Panc1 (cell line): ENCODE measurements around the gene FOXF2. TPM values are rescaled to one million over a fixed set of nuclear protein-coding genes. Genes with fewer than 3 reads are reported as not detected.

ENCODE experiments used
- ATAC-seq: fragments of 200-7000 bp; cut with Tn5 transposase; 2 replicates; pipeline ENCODE4 v1.9.1; 2020; ENCODE audit warnings: mild to moderate bottlenecking, moderate library complexity
- BruUV-seq: library from RNA; stranded (reverse); fragments of 400-500 nt; replicated peaks from 2 replicates; lab custom pipeline; 2021; lab: Mats Ljungman, UMichigan
- CTCF ChIA-PET: fragments of 300-600 bp; sonication (Branson Sonifier 250); formaldehyde crosslinking; loops from one replicate; lab custom pipeline; 2022; ENCODE audit warnings: antibody characterized with exemption; lab: Charles Lee
- POLR2A ChIA-PET: fragments of 300-600 bp; sonication (Branson Sonifier 250); formaldehyde crosslinking; loops from one replicate; lab custom pipeline; 2022; ENCODE audit warnings: antibody characterized with exemption; lab: Charles Lee
- DNase-seq: peaks from one replicate; pipeline ENCODE4 v3.0.0-alpha.2; 2010; ENCODE audit warnings: low read depth, low spot score
- H3K27ac ChIP-seq: 2 replicates; pipeline ENCODE4 v1.5.1; 2011; ENCODE audit warnings: mild to moderate bottlenecking, low read length, inconsistent platforms
- H3K27me3 ChIP-seq: fragments of 200-500 bp; sonication (Bioruptor generic); 2 replicates; pipeline ENCODE4 v1.6.0; 2014; ENCODE audit warnings: low read length, inconsistent platforms; ENCODE audit not compliant: control insufficient read depth, insufficient read depth
- H3K36me3 ChIP-seq: fragments of 200-500 bp; sonication (Bioruptor generic); 2 replicates; pipeline ENCODE4 v1.5.1; 2014; ENCODE audit warnings: inconsistent platforms, mild to moderate bottlenecking, low read length, moderate library complexity; ENCODE audit not compliant: control insufficient read depth, insufficient read depth
- H3K4me1 ChIP-seq: 2 replicates; pipeline ENCODE4 v1.5.1; 2011; ENCODE audit warnings: inconsistent platforms, mild to moderate bottlenecking, low read length, moderate library complexity; ENCODE audit not compliant: control insufficient read depth, insufficient read depth
- H3K4me3 ChIP-seq, 2 experiments: 2 replicates each; pipeline ENCODE4 v1.5.1; 2011 to 2012; ENCODE audit warnings: low read depth in 2 of 2, low read length in 2 of 2, mild to moderate bottlenecking in 2 of 2, inconsistent platforms in 1 of 2, moderate library complexity in 1 of 2
- H3K9me3 ChIP-seq: fragments of 200-500 bp; sonication (Bioruptor generic); 2 replicates; pipeline ENCODE4 v1.5.1; 2014; ENCODE audit warnings: low read depth, mild to moderate bottlenecking, inconsistent platforms, low read length, moderate library complexity; ENCODE audit not compliant: control insufficient read depth, insufficient read depth
- POLR2AphosphoS5 ChIP-seq: IDR thresholded peaks from 2 replicates; pipeline ENCODE4 v1.6.1; 2012; ENCODE audit warnings: mild to moderate bottlenecking, low read depth, low read length, moderate library complexity
- REST ChIP-seq, 2 experiments: IDR thresholded peaks; 2 replicates each; pipeline ENCODE4 v1.6.1; 2011 to 2012; ENCODE audit warnings: low read depth in 2 of 2, control low read depth in 1 of 2, low read length in 1 of 2, mild to moderate bottlenecking in 1 of 2, moderate library complexity in 1 of 2; ENCODE audit not compliant: insufficient read depth in 1 of 2
- SIN3A ChIP-seq: IDR thresholded peaks from 2 replicates; pipeline ENCODE4 v1.6.1; 2012; ENCODE audit warnings: low read depth, mild to moderate bottlenecking, low read length, moderate library complexity, borderline replicate concordance; ENCODE audit not compliant: insufficient read depth
- TCF7L2 ChIP-seq: IDR thresholded peaks from 2 replicates; pipeline ENCODE4 v1.6.1; 2011; ENCODE audit warnings: mild to moderate bottlenecking, low read depth, low read length, inconsistent platforms
- in situ Hi-C: cut with HindIII; loops from 2 replicates; pipeline ENCODE4 v1.10.0; 2016; ENCODE audit warnings: low sequenced_read_pairs, low pct_unique_long_range_greater_than_20kb
- intact Hi-C: fragments of 100-400 bp; cut with micrococcal nuclease; formaldehyde crosslinking; loops from one replicate; pipeline ENCODE4 v1.10.0; 2022; ENCODE audit not compliant: unreplicated experiment
- total RNA-seq: library from RNA; stranded (reverse); gene quantifications from one replicate; pipeline ENCODE4 v1.2.1, GENCODE V29; 2021; ENCODE audit not compliant: unreplicated experiment
- TF ChIP-seq, protein P1 (sequence below): fragments of 450-650 bp; IDR thresholded peaks from 2 replicates; pipeline ENCODE4 v1.5.1; 2017; ENCODE audit warnings: mild to moderate bottlenecking

FOXF2 gene
- total RNA-seq, 1 experiment from 2014 or later: 12.7 TPM

GRCh38 chr6:1437553-1438406 lies 48.4 kb downstream of the FOXF2 start:
- peaks cover 7% of the 10 kb centered on the region; the same call in 1 of the 2 replicates for H3K4me1 ChIP-seq
- no peak for ATAC-seq
- no peaks in the 10 kb centered on the region for H3K9me3 ChIP-seq
- no peaks in the 10 kb centered on the region for H3K27me3 ChIP-seq
- BruUV-seq: no TSS peak
- H3K27ac ChIP-seq: no peak overlapping the region
- no peaks in the 10 kb centered on the region for H3K36me3 ChIP-seq
- intact Hi-C loops: no loop called here
- TF ChIP-seq REST (IDR thresholded peaks at IDR 0.05; ENCODE audit: insufficient read depth in 1 of 2, low read depth in 2 of 2, low read length in 1 of 2): no peak
- TF ChIP-seq POLR2AphosphoS5: no peak
- TF ChIP-seq SIN3A: no peak
- no peak for TF ChIP-seq TCF7L2
- TF ChIP-seq, protein P1, sequence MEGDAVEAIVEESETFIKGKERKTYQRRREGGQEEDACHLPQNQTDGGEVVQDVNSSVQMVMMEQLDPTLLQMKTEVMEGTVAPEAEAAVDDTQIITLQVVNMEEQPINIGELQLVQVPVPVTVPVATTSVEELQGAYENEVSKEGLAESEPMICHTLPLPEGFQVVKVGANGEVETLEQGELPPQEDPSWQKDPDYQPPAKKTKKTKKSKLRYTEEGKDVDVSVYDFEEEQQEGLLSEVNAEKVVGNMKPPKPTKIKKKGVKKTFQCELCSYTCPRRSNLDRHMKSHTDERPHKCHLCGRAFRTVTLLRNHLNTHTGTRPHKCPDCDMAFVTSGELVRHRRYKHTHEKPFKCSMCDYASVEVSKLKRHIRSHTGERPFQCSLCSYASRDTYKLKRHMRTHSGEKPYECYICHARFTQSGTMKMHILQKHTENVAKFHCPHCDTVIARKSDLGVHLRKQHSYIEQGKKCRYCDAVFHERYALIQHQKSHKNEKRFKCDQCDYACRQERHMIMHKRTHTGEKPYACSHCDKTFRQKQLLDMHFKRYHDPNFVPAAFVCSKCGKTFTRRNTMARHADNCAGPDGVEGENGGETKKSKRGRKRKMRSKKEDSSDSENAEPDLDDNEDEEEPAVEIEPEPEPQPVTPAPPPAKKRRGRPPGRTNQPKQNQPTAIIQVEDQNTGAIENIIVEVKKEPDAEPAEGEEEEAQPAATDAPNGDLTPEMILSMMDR: no peak
- H3K4me3 ChIP-seq: no peak overlapping the region
- DNase-seq: no peak
- ChIA-PET CTCF (interaction anchor here (0.5 to 2.1 kb wide), 3 partner anchors 13 to 1249 kb away, joined by 3 to 11 read pairs (median 3); no protein-coding TSS in a partner anchor), POLR2A (no interaction called here)
- in situ Hi-C loops: no loop called here

- ChIA-PET POLR2A (interaction anchor here (0.6 kb wide), 1 partner anchor 717 kb away, joined by 4 read pairs; no protein-coding TSS in a partner anchor), CTCF (no interaction called here)
- BruUV-seq: no TSS peak
- H3K36me3 ChIP-seq: no peaks in the 10 kb centered on the region
- H3K4me3 ChIP-seq: no peak overlapping the region
- in situ Hi-C loops: no loop called here
- TF ChIP-seq POLR2AphosphoS5 (no peak), TCF7L2 (no peak), SIN3A (no peak), REST (IDR thresholded peaks at IDR 0.05; ENCODE audit: insufficient read depth in 1 of 2, low read depth in 2 of 2, low read length in 1 of 2) (no peak)
- TF ChIP-seq, protein P1: no peak
- peaks cover 7% of the 10 kb centered on the region; the same call in 1 of the 2 replicates for H3K4me1 ChIP-seq
- H3K27ac ChIP-seq: no peak overlapping the region
- intact Hi-C loops: no loop called here
- no peaks in the 10 kb centered on the region for H3K27me3 ChIP-seq
- ATAC-seq (no peak), DNase-seq (no peak)
- H3K9me3 ChIP-seq: no peaks in the 10 kb centered on the region
These were observed 49.1 kb downstream of the FOXF2 start for GRCh38 chr6:1438471-1438881.
